Endothelial cell of umbilical vein (primary cell): ENCODE results near the gene AK5. TPM values are rescaled to one million over a fixed set of nuclear protein-coding genes. Genes with fewer than 3 reads are reported as not detected.

Experiments
- BruUV-seq: library from RNA; stranded (reverse); fragments of 400-500 nt; replicated peaks from 2 replicates; lab custom pipeline; 2021; lab: Mats Ljungman, UMichigan
- CTCF ChIA-PET: fragments of 300-600, 350-600 bp; sonication (Branson Sonifier 250); formaldehyde crosslinking; loops from one replicate; lab custom pipeline; 2021; ENCODE audit warnings: antibody characterized with exemption, inconsistent platforms; lab: Charles Lee
- POLR2A ChIA-PET: fragments of 300-600, 350-600 bp; sonication (Branson Sonifier 250); formaldehyde crosslinking; loops from one replicate; lab custom pipeline; 2021; ENCODE audit warnings: antibody characterized with exemption, inconsistent platforms; lab: Charles Lee
- DNase-seq: peaks from one replicate; pipeline ENCODE4 v3.0.0-alpha.2; 2011; ENCODE audit warnings: low read depth, low spot score
- FAIRE-seq: peaks from 2 replicates; lab custom pipeline; 2011; peaks lifted over from hg19 to GRCh38; lab: Jason Lieb, UNC
- H2AFZ ChIP-seq: 2 replicates; pipeline ENCODE4 v1.6.0; 2012; ENCODE audit warnings: low read depth, low read length, control low read depth, inconsistent platforms
- H3K27ac ChIP-seq: 2 replicates; pipeline ENCODE4 v1.5.1; 2011; ENCODE audit warnings: low read depth, mild to moderate bottlenecking, control low read depth, low read length, moderate library complexity; ENCODE audit not compliant: insufficient read depth
- H3K27me3 ChIP-seq, 2 experiments: 2 replicates each; pipeline versions ENCODE4 v1.6.0 to v1.6.1; 2011; ENCODE audit warnings: low read length in 2 of 2, mixed read lengths in 1 of 2; ENCODE audit not compliant: control insufficient read depth in 2 of 2, insufficient read depth in 2 of 2
- H3K36me3 ChIP-seq, 2 experiments: 2 replicates in 1 of 2; 3 replicates in 1 of 2; pipeline ENCODE4 v1.5.1; 2011; ENCODE audit warnings: low read length in 2 of 2, mild to moderate bottlenecking in 1 of 2, moderate library complexity in 1 of 2; ENCODE audit not compliant: control insufficient read depth in 2 of 2, insufficient read depth in 2 of 2; ENCODE audit errors: extremely low read depth in 1 of 2
- H3K4me1 ChIP-seq: 3 replicates; pipeline ENCODE4 v1.5.1; 2011; ENCODE audit warnings: mild to moderate bottlenecking, low read length; ENCODE audit not compliant: control insufficient read depth, insufficient read depth; ENCODE audit errors: extremely low read depth
- H3K4me2 ChIP-seq: 2 replicates; pipeline ENCODE4 v1.6.1; 2011; ENCODE audit warnings: low read length, control low read depth, mixed read lengths; ENCODE audit not compliant: insufficient read depth
- H3K4me3 ChIP-seq, 3 experiments: fragments of 200-600 bp in 1 of 3; sonication (generic), shearing (Covaris generic) in 1 of 3; replicated peaks in 1 of 3; 2 replicates each; pipeline ENCODE4 v1.5.1; 2011 to 2016; ENCODE audit warnings: control low read depth in 3 of 3, low read length in 3 of 3, mild to moderate bottlenecking in 2 of 3, inconsistent platforms in 1 of 3, low read depth in 1 of 3, moderate library complexity in 1 of 3; ENCODE audit not compliant: insufficient read depth in 1 of 3
- H3K79me2 ChIP-seq: 2 replicates; pipeline ENCODE4 v1.6.0; 2012; ENCODE audit warnings: low read length, inconsistent platforms; ENCODE audit not compliant: control insufficient read depth, insufficient read depth
- H3K9ac ChIP-seq: replicated peaks from 2 replicates; pipeline ENCODE3; 2011; ENCODE audit warnings: low read length, control low read depth; ENCODE audit not compliant: insufficient read depth; ENCODE audit errors: extremely low read depth
- H3K9me1 ChIP-seq: replicated peaks from 3 replicates; pipeline ENCODE4 v1.6.0; 2011; ENCODE audit warnings: mild to moderate bottlenecking, low read length; ENCODE audit not compliant: control insufficient read depth, insufficient read depth; ENCODE audit errors: extremely low read depth
- H3K9me3 ChIP-seq: replicated peaks from 2 replicates; pipeline ENCODE4 v1.5.1; 2012; ENCODE audit warnings: low read length, inconsistent platforms; ENCODE audit not compliant: control insufficient read depth, insufficient read depth
- H4K20me1 ChIP-seq: replicated peaks from 2 replicates; pipeline ENCODE3; 2011; ENCODE audit warnings: mild to moderate bottlenecking, low read length; ENCODE audit not compliant: control insufficient read depth, insufficient read depth; ENCODE audit errors: extremely low read depth
- EZH2 ChIP-seq: IDR thresholded peaks from 2 replicates; pipeline ENCODE4 v1.6.1; 2012; ENCODE audit warnings: borderline replicate concordance, low read depth, mild to moderate bottlenecking, moderate library complexity, low read length, inconsistent platforms; ENCODE audit not compliant: severe bottlenecking
- FOS ChIP-seq: IDR thresholded peaks from 2 replicates; pipeline ENCODE4 v1.6.1; 2011; ENCODE audit warnings: mild to moderate bottlenecking, low read length, moderate library complexity, borderline replicate concordance; ENCODE audit not compliant: insufficient read depth
- GATA2 ChIP-seq: IDR thresholded peaks from 2 replicates; pipeline ENCODE4 v1.7.0; 2011; ENCODE audit warnings: low read depth, mild to moderate bottlenecking, moderate library complexity, mixed read lengths, low read length; ENCODE audit not compliant: insufficient read length, insufficient read depth
- MYC ChIP-seq: IDR thresholded peaks from one replicate; pipeline ENCODE4 v1.6.1; 2011; ENCODE audit warnings: mild to moderate bottlenecking, low read depth, low read length
- POLR2A ChIP-seq: IDR thresholded peaks from 2 replicates; pipeline ENCODE4 v1.6.1; 2012; ENCODE audit warnings: low read depth, mild to moderate bottlenecking, control low read depth, low read length
- POLR2AphosphoS5 ChIP-seq: IDR thresholded peaks from 2 replicates; pipeline ENCODE4 v1.6.1; 2012; ENCODE audit warnings: low read depth, mild to moderate bottlenecking, control low read depth, low read length, moderate library complexity; ENCODE audit not compliant: insufficient read depth
- dilution Hi-C: fragments of 300-500 bp; cut with MboI; formaldehyde crosslinking; loops from one replicate; pipeline ENCODE4 v1.15.0; 2019; ENCODE audit warnings: low sequenced_read_pairs; ENCODE audit not compliant: extremely low pct_ligation_motif_present
- intact Hi-C: fragments of 100-400 bp; cut with micrococcal nuclease; formaldehyde crosslinking; loops from one replicate; pipeline ENCODE4 v1.10.0; 2022
- polyA plus RNA-seq, 4 experiments: library from polyadenylated mRNA; depleted of rRNA in 3 of 4; stranded (reverse) in 3 of 4; unstranded in 1 of 4; fragments of >200 nt; gene quantifications; 2 replicates each; pipeline versions ENCODE4 v1.2.1 to v1.2.3, GENCODE V29; 2011 to 2012; ENCODE audit warnings: missing spikeins in 1 of 4
- total RNA-seq: library from RNA; stranded (reverse); gene quantifications from 2 replicates; pipeline ENCODE4 v1.2.3, GENCODE V29; 2021

Gene AK5
- total and polyA plus RNA-seq, 2 donors (not counting 3 experiments of a cell fraction or from before 2014, with no cell fraction given) = 5.0 to 7.5 TPM

DNA sequence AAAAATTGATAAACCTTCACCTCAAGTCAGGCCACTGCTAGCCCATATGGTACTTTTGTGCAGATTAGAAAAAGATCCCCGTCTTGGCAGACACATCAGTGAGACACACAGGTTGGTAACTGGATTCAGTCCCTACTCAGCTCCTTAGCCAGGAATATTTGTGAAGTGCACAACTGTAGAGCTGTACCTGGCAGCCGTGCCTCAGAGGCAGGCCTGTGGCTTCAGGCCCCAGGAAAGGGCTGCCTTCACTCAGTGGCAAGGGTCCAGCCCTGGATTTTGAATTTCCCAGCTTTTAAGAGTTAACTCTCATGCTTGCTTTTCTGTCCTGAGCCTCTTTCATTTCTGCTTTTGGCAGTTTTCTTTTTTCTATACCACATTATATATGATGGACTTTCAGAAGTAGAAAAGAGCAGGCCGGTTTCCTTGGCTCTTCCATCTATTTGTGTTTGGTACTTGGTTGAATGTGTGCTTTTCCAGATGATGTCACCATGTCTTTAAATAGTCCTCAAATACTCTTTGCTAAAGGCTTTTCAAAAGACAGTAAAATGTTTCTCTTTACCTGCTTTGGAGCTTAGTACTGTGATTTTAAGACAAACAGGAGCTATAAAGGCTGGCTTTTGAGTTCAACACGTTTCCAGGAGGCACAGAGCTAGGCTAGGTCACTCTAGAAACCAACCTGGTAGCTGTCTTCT lies 186.6 kb downstream of the AK5 start:
- Histone ChIP-seq H3K27me3 (no peaks in the 10 kb centered on the region), H3K4me2 (no peak overlapping the region), H3K4me3 (no peak overlapping the region), H3K4me1 (no peaks in the 10 kb centered on the region), H3K27ac (no peak overlapping the region), H3K9me3 (no peaks in the 10 kb centered on the region), H2AFZ (no peak overlapping the region), H3K9ac (no peak overlapping the region), H4K20me1 (no peaks in the 10 kb centered on the region), H3K36me3 (no peaks in the 10 kb centered on the region), H3K79me2 (no peaks in the 10 kb centered on the region), H3K9me1 (no peaks in the 10 kb centered on the region)
- POLR2A ChIA-PET = no interaction called here
- DNase-seq (no peak), FAIRE-seq (no peak)
- TF ChIP-seq POLR2AphosphoS5 (no peak), GATA2 (no peak), POLR2A (no peak), MYC (no peak), FOS (no peak)
- BruUV-seq = no TSS peak
- CTCF ChIA-PET = interaction anchor here (1.0 kb wide), 1 partner anchor 65 kb away, joined by 3 read pairs; no protein-coding TSS in a partner anchor
- dilution Hi-C loops = no loop called here
- intact Hi-C loops = no loop called here

DNA sequence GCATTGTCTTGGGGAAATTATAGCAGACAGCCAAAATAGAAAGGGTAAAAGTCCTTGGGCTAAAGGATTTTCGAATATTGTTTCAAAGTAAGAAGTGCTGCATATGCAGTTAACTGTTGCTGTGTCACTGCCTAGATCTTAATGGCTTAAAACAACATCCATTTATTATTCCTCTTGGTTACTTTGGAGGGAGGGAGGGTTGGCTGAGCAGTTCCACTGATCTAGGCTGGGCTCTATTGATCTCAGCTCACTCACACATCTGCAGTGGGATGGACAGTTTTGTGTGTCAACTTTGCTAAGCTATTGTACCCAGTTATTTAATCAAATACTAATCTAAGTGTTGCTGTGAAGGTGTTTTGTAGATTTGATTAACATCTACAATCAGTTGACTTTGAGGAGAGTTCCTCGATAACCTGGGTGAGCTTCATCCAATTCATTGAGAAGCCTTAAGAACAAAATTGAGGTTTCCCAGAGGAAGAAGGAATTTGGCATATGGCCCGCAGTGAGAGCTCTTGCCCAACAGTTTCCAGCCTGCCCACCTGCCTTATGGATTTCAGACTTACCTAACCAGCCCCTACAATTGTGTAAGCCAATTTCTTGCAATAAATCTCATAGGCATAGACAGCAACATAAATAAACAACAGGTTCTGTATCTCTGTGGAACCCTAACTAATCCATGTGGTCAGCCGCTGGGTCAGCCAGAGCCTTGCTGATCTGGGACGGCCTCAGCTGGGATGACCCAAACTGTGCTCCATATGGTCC lies 187.3 kb downstream of the AK5 start:
- intact Hi-C loops = no loop called here
- DNase-seq (no peak), FAIRE-seq (no peak)
- Histone ChIP-seq H3K27ac (no peak overlapping the region), H3K4me1 (no peaks in the 10 kb centered on the region), H3K4me3 (no peak overlapping the region), H3K79me2 (no peaks in the 10 kb centered on the region), H4K20me1 (no peaks in the 10 kb centered on the region), H3K27me3 (no peaks in the 10 kb centered on the region), H3K9ac (no peak overlapping the region), H3K36me3 (no peaks in the 10 kb centered on the region), H3K9me3 (no peaks in the 10 kb centered on the region), H2AFZ (no peak overlapping the region), H3K4me2 (no peak overlapping the region), H3K9me1 (no peaks in the 10 kb centered on the region)
- dilution Hi-C loops = no loop called here
- BruUV-seq = no TSS peak
- no peak for TF ChIP-seq GATA2
- TF ChIP-seq EZH2 = no peak
- ChIA-PET POLR2A (no interaction called here), CTCF (interaction anchor here (1.0 kb wide), 1 partner anchor 64 kb away, joined by 3 read pairs; no protein-coding TSS in a partner anchor)
